Spleen (tissue), 11 donors: ENCODE results near the gene RNH1. TPM values are rescaled to one million over a fixed set of nuclear protein-coding genes. Genes with fewer than 3 reads are reported as not detected.

Experiments
- DNase-seq: peaks from one replicate; pipeline ENCODE4 v3.0.0-alpha.2; 2020
- H3K27ac ChIP-seq, 8 donors: fragments of 200-600 bp; sonication (generic) in 7 of 8; 1 replicate in 4 of 8; 2 replicates in 4 of 8; pipeline versions ENCODE4 v1.5.0 to v1.8.0; 2016 to 2021; ENCODE audit warnings: inconsistent platforms in 4 of 8, mild to moderate bottlenecking in 4 of 8, moderate library complexity in 1 of 8
- H3K27me3 ChIP-seq, 7 donors: fragments of 200-600 bp; sonication (generic) in 6 of 7; replicated peaks in 1 of 7; 1 replicate in 4 of 7; 2 replicates in 3 of 7; pipeline versions ENCODE4 v1.5.0 to v1.8.0; 2016 to 2021; ENCODE audit warnings: inconsistent platforms in 3 of 7, mild to moderate bottlenecking in 1 of 7
- H3K36me3 ChIP-seq, 6 donors: fragments of 200-600 bp; sonication (generic) in 5 of 6; 1 replicate in 4 of 6; 2 replicates in 2 of 6; pipeline versions ENCODE4 v1.5.0 to v1.8.0; 2016 to 2021; ENCODE audit warnings: inconsistent platforms in 2 of 6
- H3K4me1 ChIP-seq, 6 donors: fragments of 200-600 bp; sonication (generic) in 5 of 6; 1 replicate in 3 of 6; 2 replicates in 3 of 6; pipeline versions ENCODE4 v1.5.0 to v1.8.0; 2016 to 2021; ENCODE audit warnings: inconsistent platforms in 3 of 6
- H3K4me3 ChIP-seq, 8 donors: fragments of 200-600 bp; sonication (generic) in 7 of 8; 1 replicate in 4 of 8; 2 replicates in 4 of 8; pipeline versions ENCODE4 v1.5.0 to v1.8.0; 2016 to 2021; ENCODE audit warnings: inconsistent platforms in 4 of 8, mild to moderate bottlenecking in 4 of 8, moderate library complexity in 2 of 8
- H3K9me3 ChIP-seq, 8 donors: fragments of 200-600 bp; sonication (generic) in 7 of 8; 1 replicate in 4 of 8; 2 replicates in 4 of 8; pipeline versions ENCODE4 v1.5.0 to v1.8.0; 2016 to 2021; ENCODE audit warnings: inconsistent platforms in 4 of 8
- POLR2A ChIP-seq, 3 donors: fragments of 450-650 bp; IDR thresholded peaks; one replicate each; pipeline ENCODE4 v1.5.1; 2017; ENCODE audit warnings: antibody characterized with exemption in 3 of 3, mild to moderate bottlenecking in 1 of 3
- POLR2AphosphoS5 ChIP-seq, 3 donors: sonication (generic); formaldehyde crosslinking; IDR thresholded peaks; one replicate each; pipeline ENCODE4 v1.5.1; 2017; ENCODE audit warnings: antibody characterized with exemption in 3 of 3
- WGBS, 5 donors: extraction: QIAGEN DNeasy Blood & Tissue Kit in 3 of 5; methylation state at CpG; one replicate each; pipeline versions ENCODE4 v1.1.5 to v1.1.7; 2013 to 2018; 5-methylcytosine and 5-hydroxymethylcytosine counted together
- intact Hi-C: fragments of 100-400 bp; cut with DNase I; formaldehyde crosslinking; loops from one replicate; pipeline ENCODE4 v1.15.0; 2023; ENCODE audit warnings: low total_unique reads
- polyA plus RNA-seq, 3 donors: library from polyadenylated mRNA; stranded (reverse); fragments of 200-250 nt; gene quantifications; one replicate each; pipeline ENCODE4 v1.2.1, GENCODE V29; 2013
- total RNA-seq, 7 donors: library from RNA; depleted of rRNA in 3 of 7; stranded (reverse); fragments of >200 nt in 3 of 7; fragmentation: NEBNext Ultra II Directional in 4 of 7; extraction: Animal tissue kit (Norgen Biotek cat#: 25700) in 4 of 7; gene quantifications; one replicate each; pipeline versions ENCODE4 v1.1.0 to v1.2.1, GENCODE V29; 2016 to 2021
- TF ChIP-seq, protein P1 (sequence below), 11 experiments: fragments of 200-600 bp in 7 of 11; fragments of 450-650 bp in 4 of 11; sonication (generic) in 4 of 11; IDR thresholded peaks in 8 of 11; conservative IDR thresholded peaks in 3 of 11; 1 replicate in 7 of 11; 2 replicates in 4 of 11; pipeline versions ENCODE4 v1.4.0 to v1.8.0; 2016 to 2021; ENCODE audit warnings: antibody characterized with exemption in 11 of 11, inconsistent platforms in 4 of 11, mild to moderate bottlenecking in 1 of 11
- donor health status: healthy with polysubstance abuse.
- donor health status: DM: no; HTN: no; CAD: no; lungs with moderate emphysema.
- donor health status: DM: no; HTN: no; CAD: no.
- donor health status: Bipolar disorder and iron deficiency.
- donor health status: healthy.
- donor health status: DM: no; HTN: no; CAD: no.
- donor health status: DM: yes; HTN: yes; CAD: no.

Gene RNH1
- total and polyA plus RNA-seq, 10 donors, result 72.8 to 159 (median 145) TPM

DNA sequence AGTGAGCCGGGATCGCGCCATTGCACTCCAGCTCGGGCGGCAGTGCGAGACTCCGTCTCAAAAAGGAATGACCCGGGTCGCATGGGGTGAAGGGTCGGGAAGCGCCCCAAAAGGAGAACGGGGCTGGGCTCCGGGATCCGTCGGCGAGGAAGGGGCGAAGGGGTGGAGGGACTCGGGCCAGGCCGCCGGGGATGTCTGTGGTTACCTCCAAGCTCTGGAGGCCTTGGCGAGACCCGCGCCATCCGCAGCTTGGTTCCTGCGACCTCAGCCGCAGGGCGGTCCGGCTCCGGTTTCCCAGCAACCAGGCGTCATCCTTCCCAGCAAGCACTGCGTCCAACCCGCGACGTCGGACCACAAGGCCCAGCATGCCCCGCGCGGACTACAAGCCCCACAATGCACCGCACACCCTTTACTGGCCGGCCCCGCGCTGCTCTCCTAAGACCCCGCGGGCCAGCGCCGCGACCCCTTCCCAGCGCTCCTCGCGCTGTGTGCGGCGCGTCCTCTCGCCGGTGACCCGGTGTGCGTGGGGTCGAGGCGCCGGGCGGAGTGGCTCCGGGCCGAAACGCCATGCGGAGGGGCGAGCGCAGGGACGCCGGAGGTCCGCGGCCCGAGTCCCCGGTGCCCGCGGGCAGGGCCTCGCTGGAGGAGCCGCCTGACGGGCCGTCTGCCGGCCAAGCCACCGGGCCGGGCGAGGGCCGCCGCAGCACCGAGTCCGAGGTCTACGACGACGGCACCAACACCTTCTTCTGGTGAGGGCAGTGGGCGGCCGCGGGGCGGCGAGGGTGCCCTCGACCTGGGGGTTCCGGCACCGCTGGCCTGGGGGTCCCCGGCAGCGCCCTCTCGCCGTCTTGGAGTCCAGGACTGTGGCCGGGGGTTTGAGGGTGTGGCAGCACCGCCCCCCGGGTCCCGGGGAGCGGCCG, 56.9 kb downstream of the RNH1 start, which contains the start of gene PTDSS2:
Gene PTDSS2, plus strand, starts transcription at position 391 of the 920 bp plus-strand sequence. Its CDS starts 177 bp downstream, at position 568.
- intact Hi-C loops, result loop anchor here (5.0 kb wide), 1 partner anchor 43 kb away; no protein-coding TSS in a partner anchor
- DNase-seq, result peak; percentile 99
- no peaks in the 10 kb centered on the region for H3K27me3 ChIP-seq
- H3K4me1 ChIP-seq, result peaks cover 32 to 57% (median 45%) of the 10 kb centered on the region in 6 donors
- H3K27ac ChIP-seq, result peak within 1 kb of the TSS; percentile 79 to 95 (median 92)
- TF ChIP-seq POLR2A (IDR thresholded peaks at IDR 0.05) (peak in 2 of 3 donors; percentile 7 to 40), POLR2AphosphoS5 (IDR thresholded peaks at IDR 0.05) (peak; percentile 93 to 95 (median 95))
- TF ChIP-seq, protein P1, sequence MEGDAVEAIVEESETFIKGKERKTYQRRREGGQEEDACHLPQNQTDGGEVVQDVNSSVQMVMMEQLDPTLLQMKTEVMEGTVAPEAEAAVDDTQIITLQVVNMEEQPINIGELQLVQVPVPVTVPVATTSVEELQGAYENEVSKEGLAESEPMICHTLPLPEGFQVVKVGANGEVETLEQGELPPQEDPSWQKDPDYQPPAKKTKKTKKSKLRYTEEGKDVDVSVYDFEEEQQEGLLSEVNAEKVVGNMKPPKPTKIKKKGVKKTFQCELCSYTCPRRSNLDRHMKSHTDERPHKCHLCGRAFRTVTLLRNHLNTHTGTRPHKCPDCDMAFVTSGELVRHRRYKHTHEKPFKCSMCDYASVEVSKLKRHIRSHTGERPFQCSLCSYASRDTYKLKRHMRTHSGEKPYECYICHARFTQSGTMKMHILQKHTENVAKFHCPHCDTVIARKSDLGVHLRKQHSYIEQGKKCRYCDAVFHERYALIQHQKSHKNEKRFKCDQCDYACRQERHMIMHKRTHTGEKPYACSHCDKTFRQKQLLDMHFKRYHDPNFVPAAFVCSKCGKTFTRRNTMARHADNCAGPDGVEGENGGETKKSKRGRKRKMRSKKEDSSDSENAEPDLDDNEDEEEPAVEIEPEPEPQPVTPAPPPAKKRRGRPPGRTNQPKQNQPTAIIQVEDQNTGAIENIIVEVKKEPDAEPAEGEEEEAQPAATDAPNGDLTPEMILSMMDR (IDR thresholded peaks at IDR 0.05 in 8 of 11, conservative IDR thresholded peaks at IDR 0.05 in 3 of 11), result peak in 3 of 11 experiments; percentile 13 to 29 (median 17)
- WGBS, 5 donors, result 0% methylated on average over 44 to 108 of the region's 108 CpGs
- H3K4me3 ChIP-seq, result peak within 1 kb of the TSS; percentile 96 to 100 (median 98)
- no peaks in the 10 kb centered on the region for H3K9me3 ChIP-seq
- H3K36me3 ChIP-seq, result peaks cover 0 to 29% (median 12%) of the 10 kb centered on the region in 6 donors

DNA sequence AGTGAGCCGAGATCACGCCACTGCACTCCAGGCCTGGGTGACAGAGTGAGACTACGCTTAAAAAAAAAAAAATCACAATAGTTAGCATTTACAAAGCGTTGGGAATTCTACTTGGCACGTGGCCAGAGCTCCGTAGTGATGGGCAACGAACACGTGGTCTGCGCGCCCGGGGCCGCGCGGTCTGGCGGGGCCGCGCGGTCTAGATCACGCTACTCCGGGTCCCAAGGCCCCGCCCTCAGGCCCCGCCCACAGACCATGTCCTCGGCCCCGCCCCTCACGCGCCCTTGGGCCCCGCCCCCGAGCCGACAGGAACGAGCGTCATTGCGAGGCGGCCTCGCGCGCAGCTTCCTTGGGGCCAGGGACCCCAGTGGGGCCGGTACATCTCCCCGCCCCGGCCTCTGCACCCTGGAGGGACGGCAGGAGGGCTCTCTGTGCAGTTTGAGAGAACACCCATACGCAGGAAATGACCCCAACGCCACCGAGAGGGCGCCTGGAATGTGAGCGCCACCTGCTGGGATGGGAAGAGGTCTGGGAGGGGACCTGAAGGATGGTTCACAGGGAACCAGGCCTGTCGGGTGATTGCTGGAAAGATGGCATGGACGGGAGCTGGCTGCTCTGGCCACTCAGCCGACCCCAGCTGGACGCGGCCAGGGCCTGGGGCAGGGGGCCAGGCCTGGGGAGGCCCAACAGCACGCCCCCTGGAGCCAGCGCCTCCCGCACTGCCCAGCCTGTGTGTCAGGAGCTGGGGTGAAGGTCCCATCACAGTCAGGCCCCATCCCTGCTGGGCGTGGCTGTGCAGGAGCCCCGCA, 58.9 kb downstream of the RNH1 start:
- TF ChIP-seq POLR2A (IDR thresholded peaks at IDR 0.05) (peak in 2 of 3 donors; percentile 68), POLR2AphosphoS5 (IDR thresholded peaks at IDR 0.05) (peak; percentile 96 to 97 (median 97))
- TF ChIP-seq, protein P1 (IDR thresholded peaks at IDR 0.05 in 8 of 11, conservative IDR thresholded peaks at IDR 0.05 in 3 of 11), result peak; percentile 66 to 92 (median 85)
- WGBS, 5 donors, result 4 to 5% (median 4%) methylated on average over 42 to 55 of the region's 55 CpGs
- intact Hi-C loops, result no loop called here
- Histone ChIP-seq H3K27ac (peak overlapping the region; percentile 80 to 96 (median 94)), H3K9me3 (no peaks in the 10 kb centered on the region), H3K36me3 (peaks cover 0 to 11% (median 2%) of the 10 kb centered on the region in 6 donors), H3K27me3 (no peaks in the 10 kb centered on the region), H3K4me1 (peaks cover 35 to 60% (median 47%) of the 10 kb centered on the region in 6 donors), H3K4me3 (peak overlapping the region; percentile 49 to 72 (median 52))
- DNase-seq, result peak; percentile 98

DNA sequence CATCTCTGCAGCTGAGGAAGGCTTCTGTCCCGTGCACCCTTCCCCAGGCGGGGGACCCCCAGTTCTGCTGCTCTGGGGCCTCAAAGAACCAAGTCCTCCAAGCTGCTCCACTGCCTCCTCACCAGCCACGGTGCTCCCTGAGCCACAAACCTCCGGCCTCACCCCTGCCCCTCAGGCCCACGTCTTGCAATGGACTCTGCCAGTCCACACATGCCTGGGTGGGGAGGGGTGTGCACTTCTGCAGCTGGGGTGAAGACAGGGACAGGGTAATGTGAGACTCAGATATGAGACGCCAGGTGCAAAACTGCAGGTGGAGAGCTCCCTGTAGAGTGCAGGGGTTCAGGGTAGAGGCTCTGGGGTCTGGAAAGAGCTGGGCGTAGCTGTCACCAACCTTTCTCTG, 60.2 kb downstream of the RNH1 start:
- no peaks in the 10 kb centered on the region for H3K36me3 ChIP-seq
- H3K4me1 ChIP-seq, result peaks cover 29 to 57% (median 45%) of the 10 kb centered on the region in 6 donors
- H3K27ac ChIP-seq, result no peak overlapping the region
- DNase-seq, result no peak
- WGBS, 5 donors, result 85 to 90% (median 86%) methylated on average over 7 of the region's 7 CpGs
- no peaks in the 10 kb centered on the region for H3K9me3 ChIP-seq
- no peak overlapping the region for H3K4me3 ChIP-seq
- TF ChIP-seq, protein P1 (IDR thresholded peaks at IDR 0.05 in 8 of 11, conservative IDR thresholded peaks at IDR 0.05 in 3 of 11), result no peak
- no peak for TF ChIP-seq POLR2A (IDR thresholded peaks at IDR 0.05)
- TF ChIP-seq POLR2AphosphoS5 (IDR thresholded peaks at IDR 0.05), result no peak
- peaks cover 0 to 10% (median 2%) of the 10 kb centered on the region in 7 donors for H3K27me3 ChIP-seq
- intact Hi-C loops, result no loop called here
